HG02588 (cell line): ENCODE results near the gene GFER.
A peak's percentile ranks its signal among the peaks of the same experiment; 100 is the strongest.
"Not testable (repeated sequence)": the region's sequence is repeated elsewhere in the genome, so short reads cannot be mapped to it uniquely, and the experiment has no call there.

ENCODE experiments used
- ATAC-seq: cut with Tn5 transposase; IDR thresholded peaks from one replicate; pipeline ENCODE4 v1.9.1; 2021; ENCODE audit warnings: mild to moderate bottlenecking, moderate library complexity; ENCODE audit not compliant: unreplicated experiment

The GFER gene

GRCh38 chr16:1983544-1984346 is at the start of gene GFER:
GFER (plus strand) TSS chr16:1984193; CDS start chr16:1984219, 26 bp downstream.
- ATAC-seq, result peak; percentile 72

GRCh38 chr16:1936945-1937479 is 47.0 kb upstream of the GFER start:
- no peak for ATAC-seq

GRCh38 chr16:1938316-1938715 is 45.7 kb upstream of the GFER start:
- no peak for ATAC-seq

DNA sequence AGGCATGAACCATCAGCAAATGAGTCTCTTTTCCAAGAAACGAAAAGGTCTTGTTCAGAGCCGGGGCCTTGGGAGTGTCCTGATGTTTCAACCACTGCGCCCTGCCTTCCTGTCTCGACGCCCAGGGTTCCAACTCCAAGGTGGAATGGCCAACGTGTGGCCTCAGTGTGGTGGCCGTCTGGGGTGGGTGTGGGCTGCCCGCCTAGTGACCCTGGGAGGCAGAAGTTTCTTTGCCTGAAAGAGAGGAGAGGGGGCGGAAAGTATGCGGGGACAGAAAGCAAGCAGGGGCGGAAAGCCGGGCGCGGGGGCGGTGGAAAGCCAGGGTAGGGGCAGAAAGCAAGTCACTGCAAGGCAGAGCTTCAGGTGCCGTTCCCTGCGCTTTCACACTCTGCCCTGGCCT is 45.1 kb upstream of the GFER start:
- no peak for ATAC-seq

GRCh38 chr16:1939833-1940232 is 44.2 kb upstream of the GFER start:
- not testable (repeated sequence) for ATAC-seq

DNA sequence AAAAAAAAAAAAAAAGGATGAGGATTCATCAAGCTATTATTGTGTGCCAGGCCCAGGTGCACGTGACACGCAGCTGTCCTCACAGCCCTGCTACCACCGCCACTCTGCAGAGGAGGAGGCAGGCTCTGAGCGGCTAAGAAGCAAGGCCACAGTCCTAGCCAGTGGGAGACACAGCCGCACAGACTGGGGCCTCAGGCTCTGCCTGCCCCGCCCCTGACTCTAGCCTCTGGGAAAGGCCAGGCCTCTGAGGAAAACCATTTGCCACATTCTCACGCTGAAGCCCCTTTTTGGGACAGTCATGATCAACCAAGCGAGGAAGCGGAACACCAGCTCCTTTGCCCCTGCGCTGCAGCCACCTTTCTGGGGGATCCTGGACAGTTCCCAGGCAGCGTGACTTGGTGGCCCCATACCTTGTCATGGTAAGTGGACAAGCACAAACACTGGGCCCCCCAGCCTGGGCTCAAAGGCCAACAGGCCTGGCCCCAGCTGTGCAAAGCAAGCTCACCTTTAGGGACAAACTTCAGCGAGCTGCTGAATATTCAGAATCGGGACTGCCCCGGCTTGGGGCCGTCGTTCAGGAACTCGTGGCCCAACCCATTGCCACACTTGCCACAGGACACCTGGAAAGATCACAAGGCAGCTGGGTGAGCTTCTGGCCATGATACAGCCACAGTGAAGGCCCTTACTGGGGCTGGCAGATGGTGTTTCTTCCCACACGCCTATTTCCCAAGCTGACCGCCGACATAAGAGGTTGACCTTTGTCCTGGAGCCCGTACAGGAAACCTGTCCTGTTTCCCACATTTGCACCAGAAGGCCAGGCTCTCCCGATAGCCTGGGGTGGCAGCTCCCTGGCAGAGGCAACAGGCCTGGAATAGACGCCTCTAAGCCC is 43.5 kb upstream of the GFER start:
- ATAC-seq, result no peak

GRCh38 chr16:1941162-1942046 is 42.6 kb upstream of the GFER start:
- no peak for ATAC-seq

GRCh38 chr16:1942047-1942809 is 41.8 kb upstream of the GFER start:
- ATAC-seq, result no peak

DNA sequence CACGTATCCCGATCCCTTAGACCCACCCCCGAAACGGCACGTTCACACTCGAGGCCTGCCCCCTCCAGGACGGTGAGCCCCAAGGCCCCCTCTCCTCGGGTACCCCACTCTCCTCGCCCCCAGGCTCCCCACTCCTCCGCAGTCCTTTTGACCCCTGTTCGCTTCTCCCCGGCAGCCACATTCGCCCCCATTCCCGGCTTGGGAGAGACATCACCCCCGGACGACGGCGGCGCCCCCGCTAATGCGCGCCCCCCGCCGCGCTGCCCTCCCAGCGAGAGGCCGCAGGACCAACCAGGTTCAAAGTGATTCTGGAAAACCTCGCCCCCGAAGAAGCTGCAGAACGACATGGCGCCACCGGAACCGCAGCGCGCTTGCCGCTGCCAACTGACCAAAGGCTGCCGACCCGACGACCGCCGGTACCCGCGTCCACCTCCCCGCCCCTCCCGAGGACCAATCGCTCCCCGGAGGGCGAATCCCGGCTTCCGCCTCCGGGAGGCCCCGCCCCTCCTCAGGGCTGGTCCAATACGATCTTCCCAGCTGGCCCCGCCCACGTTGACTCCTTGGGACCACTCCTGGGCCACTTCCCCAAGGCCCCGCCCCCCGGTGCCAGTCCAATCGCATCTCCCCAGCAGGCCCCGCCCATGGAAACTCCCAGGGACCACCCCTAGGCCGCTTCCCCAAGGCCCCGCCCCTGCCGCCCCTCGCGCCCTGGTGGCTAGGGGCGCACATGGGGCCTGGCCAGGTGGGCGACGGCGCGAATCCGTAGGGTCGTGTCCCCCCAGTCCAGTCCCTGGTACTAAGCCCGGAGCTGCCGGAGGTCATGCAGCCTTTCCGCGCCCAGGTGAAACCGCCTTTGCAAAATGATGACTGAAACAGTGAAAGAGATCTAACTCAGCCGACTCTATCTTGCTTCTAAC is 40.9 kb upstream of the GFER start, which contains the start of gene MSRB1:
Gene MSRB1 (minus strand): TSS at position 390 of the 917 bp plus-strand sequence. CDS start 43 bp downstream, at position 347.
- peak; percentile 92 for ATAC-seq

DNA sequence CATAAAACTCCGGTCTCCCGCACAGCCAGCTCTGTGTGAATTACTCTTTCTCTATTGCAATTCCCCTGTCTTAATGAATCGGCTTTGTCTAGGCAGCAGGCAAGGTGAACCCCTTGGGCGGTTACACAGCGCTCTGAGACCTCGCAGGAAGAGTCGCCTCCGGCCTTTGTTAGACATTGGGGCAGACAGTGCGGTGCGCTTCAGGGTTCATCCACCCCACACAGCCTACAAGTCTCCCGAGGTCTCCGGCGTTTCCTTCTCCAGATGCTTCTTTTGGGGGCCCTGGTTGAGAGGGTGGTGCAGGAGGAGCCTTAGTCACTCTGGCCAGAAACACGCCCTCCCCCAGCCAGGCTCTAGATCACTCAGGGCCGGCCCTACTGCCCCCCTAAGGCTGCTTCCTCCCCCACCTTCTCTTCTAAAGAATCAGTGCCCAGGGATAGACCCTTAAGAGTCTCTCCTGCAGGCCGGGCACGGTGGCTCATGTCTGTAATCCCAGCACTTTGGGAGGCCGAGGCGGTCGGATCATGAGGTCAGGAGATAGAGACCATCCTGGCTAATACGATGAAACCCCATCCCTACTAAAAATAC is 39.3 kb upstream of the GFER start:
- ATAC-seq, result no peak

DNA sequence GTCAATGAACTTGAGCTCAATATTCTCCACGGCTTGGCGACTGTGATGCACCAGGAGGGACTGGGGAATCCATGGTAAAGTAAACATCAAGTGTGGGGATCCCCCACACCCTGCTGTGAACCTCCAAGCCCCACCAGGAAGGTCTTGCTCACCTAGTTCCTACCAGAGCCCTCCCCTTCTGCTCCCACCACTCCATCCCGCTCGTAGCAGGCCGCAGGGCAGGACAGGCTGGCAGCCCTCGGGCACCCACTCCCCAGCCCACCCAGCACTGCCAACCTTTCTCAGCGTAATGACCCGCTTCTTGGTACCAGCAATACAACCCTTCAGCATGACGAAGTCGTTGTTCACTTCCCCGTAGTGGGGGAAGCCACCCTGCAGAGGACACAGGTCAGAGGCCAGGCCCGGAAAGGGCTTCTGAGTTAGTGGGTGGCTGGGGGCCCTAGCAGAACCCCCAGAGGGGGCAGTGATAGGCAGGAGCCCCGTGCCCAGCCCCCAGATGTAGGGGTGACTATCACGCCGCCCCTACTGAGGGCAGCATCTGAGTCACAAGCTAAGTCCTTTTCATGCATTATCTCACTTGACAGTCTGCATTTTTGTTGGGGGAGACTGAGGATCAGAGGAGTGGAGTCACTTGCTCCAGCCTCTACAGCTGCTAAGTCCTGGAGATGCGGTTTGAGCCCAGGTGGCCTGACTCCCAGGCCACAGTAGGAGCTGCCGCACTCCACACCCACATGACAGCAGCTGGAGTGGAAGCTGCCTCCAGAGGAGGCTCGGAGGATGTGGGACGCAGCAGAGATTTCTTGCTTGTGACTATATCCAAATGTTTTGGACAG is 38.2 kb upstream of the GFER start:
- ATAC-seq, result no peak

- no peak for ATAC-seq
Observed at GRCh38 chr16:1946495-1947368, 37.3 kb upstream of the GFER start.

DNA sequence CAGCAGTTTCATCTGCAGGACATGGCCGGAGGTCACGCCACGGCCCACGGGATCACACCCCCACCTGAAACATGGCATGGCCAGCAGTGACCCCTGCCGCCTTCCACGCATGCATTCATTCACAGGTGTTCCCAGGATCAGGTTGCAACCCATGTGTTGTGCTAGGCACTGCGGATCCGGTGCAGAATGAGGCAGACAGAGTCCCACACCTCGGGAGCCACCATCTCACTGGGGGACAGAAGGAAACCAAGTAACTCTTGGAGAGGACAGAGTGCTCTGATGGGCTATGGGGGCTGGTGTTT is 36.7 kb upstream of the GFER start:
- no peak for ATAC-seq

- ATAC-seq, result no peak
Observed at GRCh38 chr16:1949507-1949906, 34.5 kb upstream of the GFER start.

GRCh38 chr16:1950047-1950446 is 33.9 kb upstream of the GFER start:
- no peak for ATAC-seq

DNA sequence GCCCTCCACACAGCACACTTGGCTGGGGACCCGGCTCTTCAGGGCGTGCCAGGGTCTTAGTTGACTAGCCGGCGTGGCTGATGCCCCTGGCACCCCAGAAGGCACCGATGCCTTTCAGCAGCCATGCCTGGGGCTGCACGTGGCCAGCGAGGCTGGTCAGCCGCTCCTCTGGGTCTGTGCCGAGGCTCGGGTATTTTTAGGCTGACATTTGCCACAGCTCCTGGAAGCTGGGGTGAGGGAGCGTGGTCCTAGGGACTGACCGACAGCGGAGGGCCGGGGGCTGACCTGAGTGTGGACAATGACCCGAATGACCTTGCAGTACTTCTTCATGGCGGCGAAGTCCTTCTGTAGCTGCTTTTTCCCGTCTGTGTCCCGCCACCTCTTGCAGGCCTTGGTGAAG is 33.4 kb upstream of the GFER start:
- no peak for ATAC-seq

DNA sequence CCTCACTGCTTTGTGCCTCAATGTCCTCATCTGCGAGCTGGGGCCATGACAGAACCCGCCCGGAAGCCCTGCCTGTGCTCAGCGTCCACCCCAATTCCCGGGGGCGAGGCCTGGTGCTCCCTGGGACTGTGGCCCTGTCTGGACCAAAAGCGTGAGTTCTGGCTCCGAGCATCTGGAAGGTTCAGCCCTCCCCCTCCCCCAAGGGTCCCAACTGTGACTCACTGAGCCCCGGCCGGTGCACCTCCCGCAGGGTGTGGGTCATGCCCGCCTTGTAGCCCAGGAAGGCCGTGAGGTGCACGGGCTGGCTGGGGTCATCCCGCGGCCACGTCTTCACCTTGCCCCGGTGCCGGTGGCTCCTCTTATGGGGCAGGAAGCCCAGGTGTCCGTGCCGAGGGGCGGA is 30.3 kb upstream of the GFER start:
- no peak for ATAC-seq
